D721Med (cell line): ENCODE measurements around the gene MSMP.

Experiments
- DNase-seq: peaks from one replicate; pipeline ENCODE4 v3.0.0; 2011; ENCODE audit warnings: low spot score; ENCODE audit not compliant: insufficient read length
- FAIRE-seq: peaks from 2 replicates; lab custom pipeline; 2011; peaks lifted over from hg19 to GRCh38; lab: Jason Lieb, UNC
- CTCF ChIP-seq: IDR thresholded peaks from 2 replicates; pipeline ENCODE4 v1.5.1; 2012; ENCODE audit warnings: mild to moderate bottlenecking, control low read depth; ENCODE audit not compliant: insufficient read depth; ENCODE audit errors: missing control alignments

MSMP gene

DNA sequence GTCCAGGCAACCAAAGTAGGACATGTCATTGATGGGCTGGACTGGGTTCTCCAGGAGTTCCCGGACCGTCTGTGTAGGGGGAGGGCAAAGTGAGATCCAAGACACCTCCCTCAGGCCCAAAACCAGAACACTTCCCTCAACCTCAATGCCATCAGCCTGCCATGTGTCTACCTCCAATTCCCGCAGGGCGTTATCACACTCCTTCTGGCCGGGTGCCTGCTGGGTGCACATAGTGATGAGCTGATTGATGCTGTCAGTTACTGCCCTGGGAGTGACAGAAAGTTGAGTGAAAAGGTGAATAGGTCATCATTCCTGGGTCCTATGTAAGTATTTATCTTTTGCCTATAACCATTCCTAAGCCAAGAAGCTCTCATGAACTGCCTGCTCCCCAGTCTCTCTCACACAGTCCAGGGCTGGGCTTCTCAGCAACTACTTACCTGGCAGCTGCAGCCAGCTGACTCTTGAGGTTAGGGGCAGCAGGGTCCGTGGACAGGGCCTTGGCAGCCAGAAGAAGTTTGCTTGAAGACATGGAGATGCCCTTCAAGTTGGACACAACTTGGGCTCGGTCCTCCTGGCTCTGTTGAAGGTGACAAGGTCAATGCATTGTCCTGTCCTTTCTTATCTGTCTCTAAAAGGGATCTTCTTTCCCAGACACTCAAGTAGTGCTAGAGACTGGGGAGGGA, 43.1 kb downstream of the MSMP start:
- FAIRE-seq (no peak), DNase-seq (no peak)
- TF ChIP-seq CTCF = no peak

DNA sequence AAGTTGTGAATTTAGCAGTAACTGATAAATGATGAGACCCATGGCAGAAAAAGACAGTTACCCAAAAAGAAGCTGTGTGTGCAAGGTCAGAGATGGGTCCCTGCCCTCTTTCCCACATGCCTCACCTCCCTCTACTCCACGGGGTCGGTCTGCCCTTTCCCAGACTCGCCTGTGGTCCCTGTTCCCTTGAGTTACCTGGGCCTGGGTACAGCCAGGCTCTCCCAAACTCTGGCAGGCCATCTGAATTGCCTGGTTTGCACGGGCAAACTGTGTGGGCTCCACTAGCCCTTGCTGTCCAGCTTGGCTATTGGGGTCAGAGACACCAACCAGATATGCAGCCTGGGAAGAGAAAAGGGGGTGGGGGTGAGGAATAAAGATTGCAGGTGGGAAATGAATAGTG, 45.9 kb downstream of the MSMP start:
- no peak for TF ChIP-seq CTCF
- no peak for DNase-seq
- no peak for FAIRE-seq

GRCh38 chr9:35706951-35707350, 47.1 kb downstream of the MSMP start:
- no peak for DNase-seq
- TF ChIP-seq CTCF = no peak
- FAIRE-seq = no peak

DNA sequence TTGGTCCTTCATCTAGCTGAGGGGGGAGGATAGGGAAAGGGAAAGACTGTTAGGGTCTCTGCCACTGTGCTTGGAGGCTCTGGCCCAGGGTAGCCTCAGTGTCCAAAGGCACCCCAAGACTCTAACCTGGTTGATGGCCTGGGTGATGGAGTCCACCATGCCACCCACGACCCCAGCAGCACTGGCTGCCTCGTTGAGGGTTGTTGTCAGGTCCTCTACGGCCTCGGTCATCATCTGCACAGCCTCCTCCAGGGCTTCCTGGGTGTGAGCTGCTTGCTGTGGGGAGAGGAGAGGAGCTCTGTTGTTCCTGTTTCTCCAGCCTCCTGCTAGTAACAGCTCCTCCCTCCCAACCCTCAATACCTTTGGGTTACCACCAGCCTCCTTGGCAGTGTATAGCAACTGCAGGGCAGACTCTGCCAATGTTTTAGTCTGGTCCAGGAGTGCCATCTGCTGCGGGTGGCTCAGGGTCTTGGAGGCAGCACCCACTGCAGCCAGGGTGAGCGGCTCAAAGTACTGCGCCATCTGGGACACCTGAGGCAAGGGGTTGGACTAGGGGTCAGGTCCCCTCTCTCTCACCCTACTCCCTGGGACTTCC, 48.1 kb downstream of the MSMP start:
- DNase-seq = no peak
- no peak for TF ChIP-seq CTCF
- FAIRE-seq = no peak

GRCh38 chr9:35705372-35705771, 48.7 kb downstream of the MSMP start:
- no peak for TF ChIP-seq CTCF
- FAIRE-seq = no peak
- no peak for DNase-seq

DNA sequence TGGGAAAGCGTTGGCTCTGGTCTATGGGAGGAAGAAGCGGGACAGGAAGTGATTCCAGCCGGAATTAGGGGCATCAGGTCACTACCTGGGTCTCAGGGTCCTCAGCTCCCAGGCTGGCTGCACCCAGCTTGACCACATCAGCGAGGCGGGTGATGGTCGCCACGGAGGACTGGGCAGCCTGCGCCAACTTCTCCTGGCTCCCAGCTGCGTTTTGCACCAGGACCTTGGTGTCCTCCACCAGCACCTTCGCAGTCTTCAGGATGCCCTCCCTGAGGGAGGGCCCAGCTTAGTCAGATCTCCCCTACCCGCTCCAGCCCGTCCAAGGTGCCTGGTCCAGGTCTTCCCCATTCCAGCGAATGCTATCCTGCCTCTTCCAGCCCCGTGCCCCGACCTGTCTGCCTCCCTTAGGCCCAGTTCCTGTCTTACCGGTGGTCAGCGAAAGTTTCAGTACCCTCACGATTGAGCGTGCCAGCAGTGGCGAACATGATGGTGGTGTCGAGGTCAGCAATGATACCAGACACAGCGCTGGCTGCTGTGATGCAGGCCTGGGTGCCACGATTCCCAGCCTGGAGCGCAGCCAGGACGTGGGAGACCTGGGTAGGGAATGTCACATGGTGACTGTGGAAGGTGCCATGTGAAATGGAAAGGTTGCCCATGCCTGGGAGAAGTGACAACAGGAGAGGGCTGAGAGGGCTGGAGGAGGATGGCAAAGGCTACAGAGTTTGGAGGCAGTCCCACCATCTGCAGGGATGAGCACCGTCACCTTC, 50.0 kb downstream of the MSMP start:
- DNase-seq (no peak), FAIRE-seq (no peak)
- no peak for TF ChIP-seq CTCF
